Measurements from ENCODE around the gene SUCO.

- no peak for TF ChIP-seq CTCF (IDR thresholded peaks at IDR 0.05)
- TF ChIP-seq POLR2A (IDR thresholded peaks at IDR 0.05): no peak
Measured at GRCh38 chr1:172492421-172492820, 40.5 kb upstream of the SUCO start.

Data from thyroid gland (tissue), 4 donors.